GM19438 (cell line): ENCODE data around the gene STX2.

Experiments used
- ATAC-seq: cut with Tn5 transposase; IDR thresholded peaks from one replicate; pipeline ENCODE4 v1.9.1; 2021; ENCODE audit warnings: low read depth; ENCODE audit not compliant: unreplicated experiment

STX2 gene

GRCh38 chr12:130742716-130743115 is 96.3 kb downstream of the STX2 start:
- no peak for ATAC-seq

GRCh38 chr12:130742112-130742511 is 96.9 kb downstream of the STX2 start:
- no peak for ATAC-seq
